Hepatocyte (in vitro differentiated cells): ENCODE measurements around the gene CEP78. TPM values are rescaled to one million over a fixed set of nuclear protein-coding genes. Genes with fewer than 3 reads are reported as not detected.
"Not testable (repeated sequence)": the region's sequence is repeated elsewhere in the genome, so short reads cannot be mapped to it uniquely, and the experiment has no call there.

ENCODE experiments used
- DNase-seq: peaks from one replicate; pipeline ENCODE4 v3.0.0-alpha.2; 2016; ENCODE audit warnings: low spot score
- H2AFZ ChIP-seq: fragments of 200-600 bp; sonication (generic); 2 replicates; pipeline ENCODE4 v1.6.0; 2016; ENCODE audit warnings: antibody characterized with exemption, mild to moderate bottlenecking
- H3K27ac ChIP-seq: fragments of 200-600 bp; sonication (generic); 2 replicates; pipeline ENCODE4 v1.5.1; 2016; ENCODE audit warnings: mild to moderate bottlenecking
- H3K27me3 ChIP-seq: fragments of 200-600 bp; sonication (generic); 2 replicates; pipeline ENCODE4 v1.6.1; 2016
- H3K36me3 ChIP-seq: fragments of 200-600 bp; sonication (generic); replicated peaks from 2 replicates; pipeline ENCODE4 v1.5.1; 2016; ENCODE audit warnings: low read depth; ENCODE audit not compliant: insufficient read depth
- H3K4me1 ChIP-seq: fragments of 200-600 bp; sonication (generic); 2 replicates; pipeline ENCODE4 v1.5.1; 2016; ENCODE audit warnings: mild to moderate bottlenecking, moderate library complexity; ENCODE audit not compliant: insufficient read depth
- H3K4me2 ChIP-seq: fragments of 200-600 bp; sonication (generic); 2 replicates; pipeline ENCODE4 v1.6.0; 2016
- H3K4me3 ChIP-seq: fragments of 200-600 bp; sonication (generic); 2 replicates; pipeline ENCODE4 v1.5.1; 2016; ENCODE audit warnings: mild to moderate bottlenecking
- H3K79me2 ChIP-seq: fragments of 200-600 bp; sonication (generic); 2 replicates; pipeline ENCODE4 v1.6.0; 2017; ENCODE audit warnings: mild to moderate bottlenecking
- H3K9me2 ChIP-seq: fragments of 200-600 bp; sonication (generic); replicated peaks from 2 replicates; pipeline ENCODE4 v1.6.0; 2017; ENCODE audit warnings: mild to moderate bottlenecking; ENCODE audit not compliant: insufficient read depth
- H3K9me3 ChIP-seq: fragments of 200-600 bp; sonication (generic); 2 replicates; pipeline ENCODE4 v1.5.1; 2016; ENCODE audit warnings: low read depth, mild to moderate bottlenecking
- H4K20me1 ChIP-seq: fragments of 200-600 bp; sonication (generic); 2 replicates; pipeline ENCODE4 v1.6.0; 2016; ENCODE audit warnings: mild to moderate bottlenecking; ENCODE audit not compliant: insufficient read depth, poor library complexity, severe bottlenecking
- EZH2 ChIP-seq: fragments of 200-600 bp; sonication (generic); IDR thresholded peaks from 2 replicates; pipeline ENCODE4 v1.6.1; 2016; ENCODE audit warnings: antibody characterized with exemption, mild to moderate bottlenecking, borderline replicate concordance
- EZH2phosphoT487 ChIP-seq: fragments of 200-600 bp; sonication (generic); IDR thresholded peaks from one replicate; pipeline ENCODE4 v1.6.1; 2018; ENCODE audit warnings: antibody characterized with exemption, mild to moderate bottlenecking, low read depth, moderate library complexity; ENCODE audit not compliant: unreplicated experiment, severe bottlenecking
- WGBS: methylation state at CpG from one replicate; pipeline ENCODE4 v1.1.6; 2016; ENCODE audit warnings: low lambda C conversion rate; ENCODE audit errors: missing lambda C conversion rate; 5-methylcytosine and 5-hydroxymethylcytosine counted together
- polyA plus RNA-seq: library from polyadenylated mRNA; unstranded; fragments of >200 nt; fragmentation: Nextera tagmentation; extraction: Ambion mirVana; gene quantifications from 2 replicates; pipeline ENCODE4 v1.2.1, GENCODE V29; 2016
- total RNA-seq: library from RNA; depleted of rRNA; stranded (reverse); fragments of >200 nt; gene quantifications from 2 replicates; pipeline ENCODE4 v1.2.3, GENCODE V29; 2014
- TF ChIP-seq, protein P1 (sequence below): fragments of 200-600 bp; sonication (generic); IDR thresholded peaks from 2 replicates; pipeline ENCODE4 v1.5.1; 2016; ENCODE audit warnings: antibody characterized with exemption, mild to moderate bottlenecking; ENCODE audit not compliant: poor library complexity

Gene CEP78
- total and polyA plus RNA-seq, 2 experiments from 2014 or later = 8.1 to 17.2 TPM

DNA sequence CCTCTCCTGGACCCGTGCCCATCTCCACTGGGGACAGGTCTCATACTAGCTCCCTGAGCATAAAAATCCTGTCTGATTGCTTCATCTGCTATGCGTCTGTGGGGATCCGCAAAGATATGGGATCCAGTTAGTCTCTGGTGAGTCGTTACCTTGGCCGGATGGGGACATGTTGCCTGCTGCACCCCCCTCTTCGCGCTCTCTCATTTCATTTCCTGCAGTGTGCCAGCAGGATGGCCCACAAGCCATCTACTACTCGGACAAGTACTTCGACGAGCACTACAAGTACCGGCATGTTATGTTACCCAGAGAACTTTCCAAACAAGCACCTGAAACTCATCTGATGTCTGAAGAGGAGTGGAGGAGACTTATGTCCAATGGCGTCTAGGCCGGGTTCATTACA lies 17.0 kb upstream of the CEP78 start:
- Histone ChIP-seq H2AFZ (no peak overlapping the region), H3K27ac (no peak overlapping the region), H4K20me1 (no peaks in the 10 kb centered on the region), H3K27me3 (no peaks in the 10 kb centered on the region), H3K4me2 (no peak overlapping the region), H3K4me3 (no peak overlapping the region), H3K79me2 (no peaks in the 10 kb centered on the region), H3K4me1 (no peaks in the 10 kb centered on the region), H3K36me3 (no peaks in the 10 kb centered on the region), H3K9me2 (no peaks in the 10 kb centered on the region), H3K9me3 (no peaks in the 10 kb centered on the region)
- WGBS = 93% methylated on average over 13 of the region's 13 CpGs
- TF ChIP-seq EZH2phosphoT487 (no peak), EZH2 (no peak)
- no peak for DNase-seq

DNA sequence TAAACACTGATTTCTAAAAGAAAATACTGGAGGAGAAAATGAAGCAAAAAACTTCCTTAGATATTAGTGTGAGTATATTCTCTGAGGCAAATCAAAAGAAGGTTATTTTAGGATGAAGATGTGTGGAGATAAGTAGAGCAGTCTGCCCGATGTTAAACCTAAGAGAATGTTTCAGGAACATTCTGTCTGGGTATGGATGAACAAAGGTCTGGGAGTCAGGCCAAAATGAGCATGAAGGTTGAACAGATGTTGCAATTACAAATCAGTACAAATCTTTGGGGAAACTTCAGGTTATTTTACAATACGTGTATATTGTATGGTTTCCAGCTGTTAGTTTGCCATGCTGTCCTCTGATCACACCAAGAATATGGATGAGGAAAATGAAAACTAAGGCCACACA lies 14.4 kb upstream of the CEP78 start:
- no peak for TF ChIP-seq EZH2phosphoT487
- no peak for TF ChIP-seq EZH2
- TF ChIP-seq, protein P1, sequence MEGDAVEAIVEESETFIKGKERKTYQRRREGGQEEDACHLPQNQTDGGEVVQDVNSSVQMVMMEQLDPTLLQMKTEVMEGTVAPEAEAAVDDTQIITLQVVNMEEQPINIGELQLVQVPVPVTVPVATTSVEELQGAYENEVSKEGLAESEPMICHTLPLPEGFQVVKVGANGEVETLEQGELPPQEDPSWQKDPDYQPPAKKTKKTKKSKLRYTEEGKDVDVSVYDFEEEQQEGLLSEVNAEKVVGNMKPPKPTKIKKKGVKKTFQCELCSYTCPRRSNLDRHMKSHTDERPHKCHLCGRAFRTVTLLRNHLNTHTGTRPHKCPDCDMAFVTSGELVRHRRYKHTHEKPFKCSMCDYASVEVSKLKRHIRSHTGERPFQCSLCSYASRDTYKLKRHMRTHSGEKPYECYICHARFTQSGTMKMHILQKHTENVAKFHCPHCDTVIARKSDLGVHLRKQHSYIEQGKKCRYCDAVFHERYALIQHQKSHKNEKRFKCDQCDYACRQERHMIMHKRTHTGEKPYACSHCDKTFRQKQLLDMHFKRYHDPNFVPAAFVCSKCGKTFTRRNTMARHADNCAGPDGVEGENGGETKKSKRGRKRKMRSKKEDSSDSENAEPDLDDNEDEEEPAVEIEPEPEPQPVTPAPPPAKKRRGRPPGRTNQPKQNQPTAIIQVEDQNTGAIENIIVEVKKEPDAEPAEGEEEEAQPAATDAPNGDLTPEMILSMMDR = no peak
- H3K4me2 ChIP-seq = no peak overlapping the region
- H3K4me3 ChIP-seq = no peak overlapping the region
- H2AFZ ChIP-seq = no peak overlapping the region
- 90% methylated on average over 2 of the region's 2 CpGs for WGBS
- no peaks in the 10 kb centered on the region for H3K36me3 ChIP-seq
- no peaks in the 10 kb centered on the region for H3K79me2 ChIP-seq
- H3K4me1 ChIP-seq = no peaks in the 10 kb centered on the region
- no peaks in the 10 kb centered on the region for H3K27me3 ChIP-seq
- no peaks in the 10 kb centered on the region for H3K9me3 ChIP-seq
- H4K20me1 ChIP-seq = no peaks in the 10 kb centered on the region
- no peaks in the 10 kb centered on the region for H3K9me2 ChIP-seq
- DNase-seq = no peak
- H3K27ac ChIP-seq = no peak overlapping the region

DNA sequence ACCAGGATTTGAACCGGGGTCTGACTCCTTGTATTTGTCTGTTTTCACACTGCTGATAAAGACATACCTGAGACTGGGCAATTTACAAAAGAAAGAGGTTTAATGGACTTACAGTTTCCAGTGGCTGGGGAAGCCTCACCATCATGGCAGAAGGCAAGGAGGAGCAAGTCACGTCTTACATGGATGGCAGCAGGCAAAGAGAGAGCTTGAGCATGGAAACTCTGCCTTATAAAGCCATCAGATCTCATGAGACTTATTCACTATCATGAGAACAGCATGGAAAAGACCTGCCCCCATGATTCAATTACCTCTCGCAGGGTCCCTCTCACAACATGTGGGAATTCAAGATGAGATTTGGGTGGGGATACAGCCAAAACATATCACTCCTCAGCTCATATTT lies 14.0 kb upstream of the CEP78 start:
- H3K9me3 ChIP-seq, H3K36me3 ChIP-seq, H2AFZ ChIP-seq, H3K27me3 ChIP-seq, H3K79me2 ChIP-seq, H3K9me2 ChIP-seq, DNase-seq, H3K4me1 ChIP-seq, H3K27ac ChIP-seq, H3K4me3 ChIP-seq, H3K4me2 ChIP-seq, H4K20me1 ChIP-seq: not testable (repeated sequence)
- 91% methylated on average over 3 of the region's 3 CpGs for WGBS

DNA sequence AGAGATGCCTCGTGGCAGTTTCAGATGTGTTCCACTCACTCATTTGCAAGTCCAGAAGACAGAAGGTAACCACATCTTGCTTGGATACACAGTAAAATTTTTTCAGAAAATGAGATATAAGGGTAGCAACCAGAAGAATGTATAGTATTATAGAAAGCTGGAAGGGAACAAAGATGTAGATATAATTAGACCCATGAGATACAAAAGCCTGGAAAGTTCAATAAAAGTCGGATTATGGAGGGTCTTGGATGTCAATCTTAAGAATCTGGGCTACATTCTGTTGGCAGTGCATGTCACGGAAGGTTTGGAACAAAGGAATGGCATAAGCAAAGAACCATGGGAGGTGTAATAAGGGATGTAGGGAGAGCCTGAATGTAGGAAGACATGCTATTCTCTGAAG lies 5.1 kb upstream of the CEP78 start:
- H3K4me3 ChIP-seq = no peak overlapping the region
- H3K36me3 ChIP-seq = no peaks in the 10 kb centered on the region
- H4K20me1 ChIP-seq = no peaks in the 10 kb centered on the region
- H3K9me3 ChIP-seq = no peaks in the 10 kb centered on the region
- no peaks in the 10 kb centered on the region for H3K27me3 ChIP-seq
- no peak overlapping the region for H3K4me2 ChIP-seq
- H3K4me1 ChIP-seq = peaks cover 6% of the 10 kb centered on the region
- no peaks in the 10 kb centered on the region for H3K79me2 ChIP-seq
- no peak overlapping the region for H3K27ac ChIP-seq
- WGBS = 76% methylated on average over 3 of the region's 3 CpGs
- no peaks in the 10 kb centered on the region for H3K9me2 ChIP-seq
- TF ChIP-seq, protein P1 = no peak
- TF ChIP-seq EZH2 = no peak
- no peak for TF ChIP-seq EZH2phosphoT487
- no peak for DNase-seq
- no peak overlapping the region for H2AFZ ChIP-seq

DNA sequence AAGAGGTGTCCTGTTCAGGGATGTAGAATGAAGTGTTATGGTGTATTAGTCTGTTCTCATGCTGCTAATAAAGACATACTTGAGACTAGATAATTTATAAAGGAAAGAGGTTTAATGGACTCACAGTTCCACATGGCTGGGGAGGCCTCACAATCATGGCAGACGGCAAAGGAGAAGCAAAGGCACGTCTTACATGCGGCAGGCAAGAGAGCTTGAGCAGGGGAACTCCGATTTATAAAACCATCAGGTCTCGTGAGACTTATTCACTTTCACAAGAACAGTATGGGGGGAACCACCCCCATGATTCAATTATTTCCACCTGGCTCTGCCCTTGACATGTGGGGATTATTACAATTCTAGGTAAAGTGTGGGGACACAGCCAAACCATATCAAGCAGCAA lies 3.4 kb upstream of the CEP78 start:
- 94% methylated on average over 5 of the region's 5 CpGs for WGBS
- not testable (repeated sequence) for H3K79me2 ChIP-seq, H3K36me3 ChIP-seq, H3K4me1 ChIP-seq, H3K4me2 ChIP-seq, H3K27me3 ChIP-seq, H3K4me3 ChIP-seq, H2AFZ ChIP-seq, H3K9me2 ChIP-seq, H3K9me3 ChIP-seq, DNase-seq, H4K20me1 ChIP-seq, H3K27ac ChIP-seq
